K562 (cell line): ENCODE data around the gene TNK2.

Source experiments
- BACH1 ChIP-seq: fragments of 200-800 bp; sonication (Bioruptor generic); IDR thresholded peaks from 2 replicates; pipeline ENCODE4 v1.6.1; 2016; ENCODE audit warnings: missing genetic modification characterization, missing compliant biosample characterization
- CHD4 ChIP-seq: fragments of 200-600 bp; sonication (generic); IDR thresholded peaks from 3 replicates; pipeline ENCODE4 v1.6.1; 2012; ENCODE audit warnings: low read depth, mild to moderate bottlenecking, mixed read lengths, low read length, inconsistent platforms; ENCODE audit not compliant: insufficient read depth, insufficient replicate concordance, poor library complexity, severe bottlenecking
- E2F1 ChIP-seq: sonication (generic); formaldehyde crosslinking; IDR thresholded peaks from 2 replicates; pipeline ENCODE4 v1.8.1; 2023; ENCODE audit warnings: mild to moderate bottlenecking, missing genetic modification reagents, moderate library complexity
- JUND ChIP-seq, 2 experiments: IDR thresholded peaks; 2 replicates in 1 of 2; 3 replicates in 1 of 2; pipeline ENCODE4 v1.6.1; 2011; ENCODE audit warnings: borderline replicate concordance in 2 of 2, low read depth in 2 of 2, low read length in 2 of 2, improper control_type of control experiment in 1 of 2, missing biosample characterization in 1 of 2, missing genetic modification characterization in 1 of 2, missing genetic modification reagents in 1 of 2
- NR2C2 ChIP-seq, 2 experiments: fragments of 200-800 bp in 1 of 2; sonication (Bioruptor generic) in 1 of 2; sonication (generic) in 1 of 2; formaldehyde crosslinking in 1 of 2; IDR thresholded peaks; 2 replicates each; pipeline versions ENCODE4 v1.6.1 to v1.8.0; 2016 to 2022; ENCODE audit warnings: mild to moderate bottlenecking in 1 of 2, missing compliant biosample characterization in 1 of 2, missing genetic modification characterization in 1 of 2, missing genetic modification reagents in 1 of 2
- PKNOX1 ChIP-seq: fragments of 450-650 bp; IDR thresholded peaks from 2 replicates; pipeline ENCODE4 v1.6.1; 2016
- POLR2G ChIP-seq: fragments of 200-400 bp; formaldehyde crosslinking; IDR thresholded peaks from 2 replicates; pipeline ENCODE4 v1.6.1; 2017; ENCODE audit warnings: low read depth, mild to moderate bottlenecking, antibody characterized with exemption, low read length, moderate library complexity
- REST ChIP-seq, 2 experiments: fragments of 450-650 bp; formaldehyde crosslinking in 1 of 2; IDR thresholded peaks; 2 replicates each; pipeline versions ENCODE4 v1.4.0 to v1.6.1; 2014 to 2020; ENCODE audit warnings: mild to moderate bottlenecking in 2 of 2, borderline replicate concordance in 1 of 2, low read depth in 1 of 2
- SMC3 ChIP-seq: conservative IDR thresholded peaks from 2 replicates; pipeline ENCODE4 v1.6.1; 2011; ENCODE audit warnings: low read depth, low read length, improper control_type of control experiment; ENCODE audit not compliant: insufficient read depth
- ZC3H8 ChIP-seq: fragments of 450-650 bp; IDR thresholded peaks from 2 replicates; pipeline ENCODE4 v1.6.1; 2017
- ZNF316 ChIP-seq: fragments of 450-650 bp; IDR thresholded peaks from 2 replicates; pipeline ENCODE4 v1.6.1; 2016
- TF ChIP-seq, protein P1 (sequence below), 3 experiments: IDR thresholded peaks in 2 of 3; conservative IDR thresholded peaks in 1 of 3; 2 replicates each; pipeline ENCODE4 v1.5.1; 2011 to 2012; ENCODE audit warnings: low read length in 3 of 3, mild to moderate bottlenecking in 3 of 3, control low read depth in 2 of 3, improper control_type of control experiment in 1 of 3, inconsistent platforms in 1 of 3, low read depth in 1 of 3, mixed read lengths in 1 of 3, moderate library complexity in 1 of 3; ENCODE audit not compliant: insufficient read depth in 2 of 3

DNA sequence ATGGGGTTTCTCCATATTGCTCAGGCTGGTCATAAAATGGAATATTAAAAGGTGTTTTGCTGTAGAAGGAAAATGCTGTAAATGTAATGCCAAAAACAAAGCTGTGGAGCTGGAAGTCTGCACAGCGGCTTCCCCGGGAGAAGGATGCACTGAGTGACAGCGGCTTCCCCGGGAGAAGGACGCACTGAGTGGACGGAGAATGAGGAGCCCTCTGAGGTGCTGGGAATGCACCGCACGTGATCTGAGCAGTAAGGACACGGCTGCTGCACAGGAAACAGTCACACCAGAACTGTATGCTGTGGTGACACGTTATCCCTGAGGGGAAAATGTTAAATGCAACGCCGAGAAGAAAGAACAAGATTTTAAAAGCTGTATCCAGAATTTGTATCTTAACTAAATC is 24.6 kb downstream of the TNK2 start:
- TF ChIP-seq BACH1 (tag) (no peak), CHD4 (no peak), POLR2G (no peak), PKNOX1 (no peak), ZNF316 (no peak), NR2C2 (CRISPR knock-in tag; IDR thresholded peaks at IDR 0.05) (no peak), NR2C2 (tag; IDR thresholded peaks at IDR 0.05) (no peak), REST (IDR thresholded peaks at IDR 0.05; ENCODE audit: borderline replicate concordance) (no peak), REST (CRISPR knock-in tag; IDR thresholded peaks at IDR 0.05; ENCODE audit: low read depth) (no peak), JUND (IDR thresholded peaks at IDR 0.05; ENCODE audit: borderline replicate concordance, low read depth, low read length) (no peak), JUND (tag; IDR thresholded peaks at IDR 0.05; ENCODE audit: borderline replicate concordance, low read depth, low read length) (no peak), ZC3H8 (no peak), SMC3 (no peak), E2F1 (CRISPR knock-in tag) (no peak)
- TF ChIP-seq, protein P1, sequence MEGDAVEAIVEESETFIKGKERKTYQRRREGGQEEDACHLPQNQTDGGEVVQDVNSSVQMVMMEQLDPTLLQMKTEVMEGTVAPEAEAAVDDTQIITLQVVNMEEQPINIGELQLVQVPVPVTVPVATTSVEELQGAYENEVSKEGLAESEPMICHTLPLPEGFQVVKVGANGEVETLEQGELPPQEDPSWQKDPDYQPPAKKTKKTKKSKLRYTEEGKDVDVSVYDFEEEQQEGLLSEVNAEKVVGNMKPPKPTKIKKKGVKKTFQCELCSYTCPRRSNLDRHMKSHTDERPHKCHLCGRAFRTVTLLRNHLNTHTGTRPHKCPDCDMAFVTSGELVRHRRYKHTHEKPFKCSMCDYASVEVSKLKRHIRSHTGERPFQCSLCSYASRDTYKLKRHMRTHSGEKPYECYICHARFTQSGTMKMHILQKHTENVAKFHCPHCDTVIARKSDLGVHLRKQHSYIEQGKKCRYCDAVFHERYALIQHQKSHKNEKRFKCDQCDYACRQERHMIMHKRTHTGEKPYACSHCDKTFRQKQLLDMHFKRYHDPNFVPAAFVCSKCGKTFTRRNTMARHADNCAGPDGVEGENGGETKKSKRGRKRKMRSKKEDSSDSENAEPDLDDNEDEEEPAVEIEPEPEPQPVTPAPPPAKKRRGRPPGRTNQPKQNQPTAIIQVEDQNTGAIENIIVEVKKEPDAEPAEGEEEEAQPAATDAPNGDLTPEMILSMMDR (IDR thresholded peaks at IDR 0.05 in 2 of 3, conservative IDR thresholded peaks at IDR 0.05 in 1 of 3; ENCODE audit: insufficient read depth in 2 of 3, low read depth in 1 of 3, low read length in 3 of 3) = no peak
